GM12875 (cell line): ENCODE measurements around the gene SORCS1.
A peak's percentile ranks its signal among the peaks of the same experiment; 100 is the strongest.

Experiments
- H3K4me3 ChIP-seq: one replicate; pipeline ENCODE4 v1.5.1; 2011; ENCODE audit warnings: low read depth, low read length, control low read depth
- TF ChIP-seq, protein P1 (sequence below): IDR thresholded peaks from 2 replicates; pipeline ENCODE4 v1.5.1; 2011; ENCODE audit warnings: low read depth, mild to moderate bottlenecking, control low read depth, inconsistent platforms, low read length, moderate library complexity, borderline replicate concordance; ENCODE audit not compliant: insufficient read depth

The SORCS1 gene

DNA sequence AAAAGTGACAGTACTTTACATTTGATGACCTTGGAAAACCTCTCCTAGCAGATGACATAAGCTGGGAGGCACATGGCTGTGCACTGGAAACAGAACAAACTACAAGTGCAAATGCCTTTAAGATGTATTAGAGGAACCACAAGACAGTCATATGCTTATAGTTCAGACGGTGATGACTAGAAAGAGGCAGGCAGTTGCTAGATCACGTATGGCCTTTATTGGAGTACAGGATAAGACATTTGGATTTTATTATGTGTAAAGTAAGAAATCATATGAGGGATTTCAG, 290.0 kb downstream of the SORCS1 start:
- TF ChIP-seq, protein P1, sequence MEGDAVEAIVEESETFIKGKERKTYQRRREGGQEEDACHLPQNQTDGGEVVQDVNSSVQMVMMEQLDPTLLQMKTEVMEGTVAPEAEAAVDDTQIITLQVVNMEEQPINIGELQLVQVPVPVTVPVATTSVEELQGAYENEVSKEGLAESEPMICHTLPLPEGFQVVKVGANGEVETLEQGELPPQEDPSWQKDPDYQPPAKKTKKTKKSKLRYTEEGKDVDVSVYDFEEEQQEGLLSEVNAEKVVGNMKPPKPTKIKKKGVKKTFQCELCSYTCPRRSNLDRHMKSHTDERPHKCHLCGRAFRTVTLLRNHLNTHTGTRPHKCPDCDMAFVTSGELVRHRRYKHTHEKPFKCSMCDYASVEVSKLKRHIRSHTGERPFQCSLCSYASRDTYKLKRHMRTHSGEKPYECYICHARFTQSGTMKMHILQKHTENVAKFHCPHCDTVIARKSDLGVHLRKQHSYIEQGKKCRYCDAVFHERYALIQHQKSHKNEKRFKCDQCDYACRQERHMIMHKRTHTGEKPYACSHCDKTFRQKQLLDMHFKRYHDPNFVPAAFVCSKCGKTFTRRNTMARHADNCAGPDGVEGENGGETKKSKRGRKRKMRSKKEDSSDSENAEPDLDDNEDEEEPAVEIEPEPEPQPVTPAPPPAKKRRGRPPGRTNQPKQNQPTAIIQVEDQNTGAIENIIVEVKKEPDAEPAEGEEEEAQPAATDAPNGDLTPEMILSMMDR = no peak
- H3K4me3 ChIP-seq = no peak overlapping the region

DNA sequence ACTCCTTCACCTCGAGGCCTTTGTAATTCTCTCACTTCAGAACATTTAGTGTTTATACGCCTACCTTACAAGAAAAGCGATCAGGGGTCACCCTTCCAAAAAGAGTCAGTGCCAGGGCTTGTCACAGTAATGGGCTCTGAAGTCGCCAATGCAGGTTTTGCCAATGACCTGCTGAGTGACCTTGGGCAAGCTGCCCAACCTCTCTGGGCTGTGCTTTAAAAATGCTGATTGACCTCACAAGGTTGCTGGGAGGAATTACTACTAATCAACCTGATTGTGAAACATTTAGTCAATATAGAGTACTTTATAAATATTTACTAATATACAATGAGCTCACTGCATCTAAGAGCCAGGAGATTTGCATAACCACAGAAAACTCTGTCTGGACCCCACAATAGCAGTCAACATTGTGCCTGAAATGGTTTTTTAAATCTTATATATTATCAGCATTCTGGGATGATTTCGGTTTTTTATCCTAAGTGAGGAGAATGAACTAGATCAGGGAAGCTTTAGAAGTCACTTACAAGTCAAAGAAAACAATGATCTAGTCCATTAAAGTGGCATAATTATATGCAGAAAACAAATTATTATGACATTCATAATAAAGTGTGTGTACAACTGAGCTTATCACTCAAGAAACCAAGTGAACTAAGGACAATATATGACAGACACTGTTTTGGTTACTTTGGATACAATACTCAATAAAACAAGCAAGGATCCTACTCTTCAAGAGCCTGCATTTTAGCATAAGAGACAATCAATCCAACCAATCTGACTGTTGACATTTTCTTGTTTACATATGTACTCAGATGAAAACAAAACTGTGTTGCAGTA, 290.5 kb downstream of the SORCS1 start:
- TF ChIP-seq, protein P1 = no peak

DNA sequence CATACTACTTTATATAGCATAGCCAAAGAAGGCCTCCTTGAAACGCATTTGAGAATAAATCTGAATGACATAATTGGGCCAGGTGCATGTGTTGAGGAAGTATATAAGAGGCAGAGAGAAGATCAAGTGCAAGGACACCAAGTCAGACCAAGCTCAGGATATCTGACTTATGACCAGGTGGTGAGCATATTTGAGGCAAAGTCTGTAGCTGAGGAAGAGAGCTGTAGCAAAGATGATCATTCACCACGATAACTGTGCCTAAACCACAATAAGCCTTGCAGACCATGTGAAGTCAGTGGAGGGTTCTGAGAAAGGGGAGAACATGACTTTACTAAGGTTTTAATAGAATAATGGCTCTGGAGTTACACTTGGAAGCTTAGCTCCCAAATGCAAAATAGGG, 292.3 kb downstream of the SORCS1 start:
- TF ChIP-seq, protein P1 = no peak
- H3K4me3 ChIP-seq = no peak overlapping the region

More for the DNA sequence above, 290.5 kb downstream of the SORCS1 start:
- no peak overlapping the region for H3K4me3 ChIP-seq

DNA sequence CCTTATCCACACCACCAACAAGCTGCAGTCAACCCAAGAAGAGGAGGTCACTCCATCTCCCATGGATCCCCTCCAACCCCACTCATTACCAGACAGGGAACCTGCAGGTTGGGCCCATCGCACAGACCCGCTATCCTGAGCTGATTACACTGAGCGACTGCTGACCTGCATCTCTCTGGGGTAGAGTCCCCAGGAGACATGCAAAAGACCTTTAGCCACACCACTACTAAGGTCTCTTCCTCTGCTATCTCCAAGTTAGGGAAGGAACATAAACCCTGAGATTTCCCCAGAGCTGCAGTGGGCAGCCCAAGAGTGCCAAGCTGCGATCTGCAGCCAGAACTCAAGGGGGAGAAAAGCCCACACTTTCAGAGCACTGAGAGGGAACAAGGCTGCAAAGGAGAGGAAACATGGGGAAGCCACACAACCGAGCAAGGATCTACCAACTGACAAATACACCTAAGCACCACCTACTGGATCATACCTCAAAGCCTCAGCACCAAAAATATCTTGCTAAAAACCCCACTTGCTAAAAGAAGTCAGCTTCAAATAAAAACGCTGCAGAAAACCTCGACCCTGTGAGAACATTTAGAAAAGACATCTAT, 298.2 kb downstream of the SORCS1 start:
- no peak overlapping the region for H3K4me3 ChIP-seq
- TF ChIP-seq, protein P1 = no peak

DNA sequence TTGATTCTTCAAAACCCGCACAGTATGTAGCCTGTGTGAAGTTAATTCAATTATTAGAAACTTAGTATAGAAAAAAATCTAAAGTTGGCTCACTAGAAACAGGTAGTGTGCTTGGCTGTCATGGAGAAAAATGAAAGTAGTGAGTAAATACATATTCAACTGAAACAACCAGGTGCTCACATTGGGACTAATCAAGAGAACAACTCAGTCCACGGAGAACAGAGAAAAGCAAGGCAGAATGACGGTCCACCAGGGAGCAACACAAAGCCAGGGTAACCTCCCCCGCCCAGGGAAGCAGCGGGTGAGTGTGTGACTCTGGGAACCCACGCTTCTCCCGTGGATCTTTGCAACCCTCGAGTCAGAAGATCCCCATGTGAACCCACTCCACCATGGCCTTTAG, 300.5 kb downstream of the SORCS1 start:
- TF ChIP-seq, protein P1 = no peak
- H3K4me3 ChIP-seq = no peak overlapping the region

DNA sequence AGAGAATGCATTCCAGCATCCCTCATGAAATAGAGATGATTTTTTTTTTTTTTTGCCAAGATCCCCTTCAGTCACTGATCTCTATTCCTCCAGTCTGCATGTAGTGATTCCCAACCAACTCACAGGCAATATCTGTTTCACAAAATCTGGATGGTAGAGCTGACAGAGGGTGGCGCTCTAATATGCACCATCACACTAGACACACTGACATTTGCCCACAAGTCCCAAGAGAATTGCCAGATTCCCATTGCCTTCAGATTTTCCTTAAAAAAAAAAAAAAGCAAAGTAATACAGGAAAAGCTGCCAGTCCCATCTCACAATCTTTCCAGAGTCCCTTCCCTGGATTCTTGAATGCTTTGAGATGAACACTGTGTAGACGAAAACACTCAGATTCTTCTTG, 301.0 kb downstream of the SORCS1 start:
- TF ChIP-seq, protein P1 = 0 out of 2 replicates have a peak, but pooled peaks have one; percentile 19
- no peak overlapping the region for H3K4me3 ChIP-seq

DNA sequence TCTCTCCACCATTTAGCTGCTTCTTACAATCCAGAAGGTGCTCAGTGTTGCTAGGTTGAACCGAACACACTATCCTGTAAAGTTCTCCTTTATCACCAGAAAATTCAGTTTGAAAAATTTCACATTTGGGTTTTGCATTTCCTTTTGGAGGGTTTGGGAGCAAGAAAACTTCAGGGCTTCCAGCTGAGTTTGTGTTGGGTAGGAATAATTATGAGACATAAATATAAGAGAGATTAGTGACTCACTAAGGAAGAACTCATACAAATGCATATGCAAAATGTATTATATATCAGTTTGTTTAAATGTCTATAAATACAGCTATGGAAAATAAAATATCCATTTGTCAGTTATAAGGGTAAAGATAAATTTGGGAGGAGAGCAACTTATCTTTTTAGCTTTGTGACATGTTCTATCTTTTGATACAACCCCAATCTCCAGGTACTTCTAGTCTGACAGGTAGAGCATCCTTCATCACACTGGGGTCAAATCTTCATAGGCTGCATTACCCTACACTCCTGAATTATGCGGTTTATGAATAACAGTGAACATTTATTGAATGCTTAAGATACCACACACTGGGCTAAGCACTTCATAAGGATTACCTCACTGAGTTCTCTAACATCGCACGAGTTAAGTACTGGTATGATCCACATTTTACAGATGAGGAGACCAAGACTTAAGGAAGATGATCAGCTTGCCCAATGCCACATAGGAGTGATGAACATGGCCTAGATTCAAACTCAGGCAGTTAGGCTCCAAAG, 304.4 kb downstream of the SORCS1 start:
- TF ChIP-seq, protein P1 = no peak
- no peak overlapping the region for H3K4me3 ChIP-seq
